HEK293 (cell line): ENCODE measurements around the gene MTCH1.

Experiments
- BCL11A ChIP-seq: fragments of 450-650 bp; formaldehyde crosslinking; IDR thresholded peaks from 2 replicates; pipeline ENCODE4 v1.5.1; 2016; ENCODE audit warnings: low read depth, missing biosample characterization, missing genetic modification characterization
- GFI1B ChIP-seq: fragments of 450-650 bp; formaldehyde crosslinking; IDR thresholded peaks from 2 replicates; pipeline ENCODE4 v1.5.1; 2016; ENCODE audit warnings: missing biosample characterization, missing genetic modification characterization
- HOXA7 ChIP-seq: sonication (generic); formaldehyde crosslinking; IDR thresholded peaks from 2 replicates; pipeline ENCODE4 v1.8.1; 2022; ENCODE audit warnings: missing genetic modification reagents, borderline replicate concordance
- IKZF3 ChIP-seq: fragments of 450-650 bp; IDR thresholded peaks from 2 replicates; pipeline ENCODE4 v1.5.0; 2018; ENCODE audit warnings: missing biosample characterization, mild to moderate bottlenecking, missing genetic modification characterization, moderate library complexity
- PRDM1 ChIP-seq: fragments of 450-650 bp; formaldehyde crosslinking; IDR thresholded peaks from 2 replicates; pipeline ENCODE4; 2016; ENCODE audit warnings: missing biosample characterization, missing genetic modification characterization
- SETDB1 ChIP-seq: IDR thresholded peaks from one replicate; pipeline ENCODE4 v1.6.1; 2017; ENCODE audit warnings: mild to moderate bottlenecking, low read length, moderate library complexity, mixed read lengths; ENCODE audit not compliant: insufficient read length
- ZBTB48 ChIP-seq: fragments of 450-650 bp; formaldehyde crosslinking; IDR thresholded peaks from 2 replicates; pipeline ENCODE4 v1.5.1; 2016; ENCODE audit warnings: missing biosample characterization, missing genetic modification characterization
- ZBTB7A ChIP-seq: fragments of 450-650 bp; formaldehyde crosslinking; IDR thresholded peaks from 2 replicates; pipeline ENCODE4 v1.5.1; 2016; ENCODE audit warnings: low read depth, missing biosample characterization, missing genetic modification characterization
- ZBTB8A ChIP-seq: fragments of 450-650 bp; formaldehyde crosslinking; IDR thresholded peaks from 2 replicates; pipeline ENCODE4 v1.5.1; 2016; ENCODE audit warnings: missing biosample characterization, missing genetic modification characterization
- ZIC2 ChIP-seq: fragments of 450-650 bp; formaldehyde crosslinking; IDR thresholded peaks from 2 replicates; pipeline ENCODE4 v1.5.1; 2016; ENCODE audit warnings: missing biosample characterization, missing genetic modification characterization
- ZNF121 ChIP-seq: fragments of 450-650 bp; formaldehyde crosslinking; IDR thresholded peaks from 2 replicates; pipeline ENCODE4 v1.5.1; 2016; ENCODE audit warnings: missing biosample characterization, missing genetic modification characterization
- ZNF184 ChIP-seq: fragments of 450-650 bp; IDR thresholded peaks from 2 replicates; pipeline ENCODE4 v1.5.1; 2018; ENCODE audit warnings: missing biosample characterization, mild to moderate bottlenecking, missing genetic modification characterization
- ZNF2 ChIP-seq: fragments of 450-650 bp; formaldehyde crosslinking; IDR thresholded peaks from 2 replicates; pipeline ENCODE4 v1.5.1; 2016; ENCODE audit warnings: missing biosample characterization, missing genetic modification characterization
- ZNF211 ChIP-seq: fragments of 450-650 bp; formaldehyde crosslinking; IDR thresholded peaks from 2 replicates; pipeline ENCODE4 v1.5.1; 2016; ENCODE audit warnings: low read depth, missing biosample characterization, missing genetic modification characterization
- ZNF223 ChIP-seq: fragments of 450-650 bp; formaldehyde crosslinking; IDR thresholded peaks from 2 replicates; pipeline ENCODE4 v1.5.1; 2016; ENCODE audit warnings: missing biosample characterization, missing genetic modification characterization
- ZNF324 ChIP-seq: fragments of 450-650 bp; formaldehyde crosslinking; IDR thresholded peaks from 2 replicates; pipeline ENCODE4 v1.5.1; 2016; ENCODE audit warnings: missing biosample characterization, missing genetic modification characterization
- ZNF335 ChIP-seq: fragments of 450-650 bp; formaldehyde crosslinking; conservative IDR thresholded peaks from 2 replicates; pipeline ENCODE4 v1.5.1; 2016; ENCODE audit warnings: missing biosample characterization, missing genetic modification characterization
- ZNF394 ChIP-seq: fragments of 450-650 bp; formaldehyde crosslinking; IDR thresholded peaks from 2 replicates; pipeline ENCODE4 v1.5.1; 2016; ENCODE audit warnings: missing biosample characterization, missing genetic modification characterization, mild to moderate bottlenecking, moderate library complexity, borderline replicate concordance
- ZNF48 ChIP-seq: fragments of 450-650 bp; formaldehyde crosslinking; IDR thresholded peaks from 2 replicates; pipeline ENCODE4 v1.5.1; 2016; ENCODE audit warnings: missing biosample characterization, missing genetic modification characterization
- ZNF501 ChIP-seq: fragments of 450-650 bp; formaldehyde crosslinking; IDR thresholded peaks from 2 replicates; pipeline ENCODE4 v1.5.1; 2016; ENCODE audit warnings: missing biosample characterization, missing genetic modification characterization
- ZNF629 ChIP-seq: fragments of 450-650 bp; formaldehyde crosslinking; IDR thresholded peaks from 2 replicates; pipeline ENCODE4 v1.5.1; 2017; ENCODE audit warnings: missing biosample characterization, missing genetic modification characterization
- ZNF654 ChIP-seq: fragments of 450-650 bp; formaldehyde crosslinking; IDR thresholded peaks from 2 replicates; pipeline ENCODE4 v1.5.1; 2016; ENCODE audit warnings: low read depth, missing biosample characterization, missing genetic modification characterization
- ZNF701 ChIP-seq: fragments of 450-650 bp; formaldehyde crosslinking; IDR thresholded peaks from 2 replicates; pipeline ENCODE4 v1.5.1; 2016; ENCODE audit warnings: missing biosample characterization, missing genetic modification characterization
- ZSCAN23 ChIP-seq: fragments of 450-650 bp; formaldehyde crosslinking; IDR thresholded peaks from 2 replicates; pipeline ENCODE4 v1.5.1; 2016; ENCODE audit warnings: missing biosample characterization, missing genetic modification characterization
- ZSCAN30 ChIP-seq: fragments of 450-650 bp; IDR thresholded peaks from 2 replicates; pipeline ENCODE4 v1.5.1; 2018; ENCODE audit warnings: missing biosample characterization, mild to moderate bottlenecking, missing genetic modification characterization, moderate library complexity
- ZXDB ChIP-seq: fragments of 450-650 bp; formaldehyde crosslinking; IDR thresholded peaks from 2 replicates; pipeline ENCODE4 v1.5.1; 2016; ENCODE audit warnings: missing biosample characterization, missing genetic modification characterization
- TF ChIP-seq, protein P1 (sequence below): fragments of 450-650 bp; formaldehyde crosslinking; IDR thresholded peaks from 2 replicates; pipeline ENCODE4 v1.5.1; 2016; ENCODE audit warnings: missing biosample characterization, missing genetic modification characterization
- TF ChIP-seq, protein P2 (sequence below): fragments of 450-650 bp; formaldehyde crosslinking; IDR thresholded peaks from 2 replicates; pipeline ENCODE4 v1.5.1; 2017; ENCODE audit warnings: missing biosample characterization, missing genetic modification characterization
- TF ChIP-seq, protein P3 (sequence below): fragments of 450-650 bp; formaldehyde crosslinking; IDR thresholded peaks from 2 replicates; pipeline ENCODE4 v1.5.1; 2016; ENCODE audit warnings: missing biosample characterization, missing genetic modification characterization
- TF ChIP-seq, protein P4 (sequence below): fragments of 450-650 bp; formaldehyde crosslinking; IDR thresholded peaks from 2 replicates; pipeline ENCODE4 v1.5.1; 2016; ENCODE audit warnings: missing biosample characterization, missing genetic modification characterization
- TF ChIP-seq, protein P5 (sequence below): fragments of 450-650 bp; formaldehyde crosslinking; IDR thresholded peaks from 2 replicates; pipeline ENCODE4 v1.5.1; 2016; ENCODE audit warnings: missing biosample characterization, missing genetic modification characterization

The MTCH1 gene

DNA sequence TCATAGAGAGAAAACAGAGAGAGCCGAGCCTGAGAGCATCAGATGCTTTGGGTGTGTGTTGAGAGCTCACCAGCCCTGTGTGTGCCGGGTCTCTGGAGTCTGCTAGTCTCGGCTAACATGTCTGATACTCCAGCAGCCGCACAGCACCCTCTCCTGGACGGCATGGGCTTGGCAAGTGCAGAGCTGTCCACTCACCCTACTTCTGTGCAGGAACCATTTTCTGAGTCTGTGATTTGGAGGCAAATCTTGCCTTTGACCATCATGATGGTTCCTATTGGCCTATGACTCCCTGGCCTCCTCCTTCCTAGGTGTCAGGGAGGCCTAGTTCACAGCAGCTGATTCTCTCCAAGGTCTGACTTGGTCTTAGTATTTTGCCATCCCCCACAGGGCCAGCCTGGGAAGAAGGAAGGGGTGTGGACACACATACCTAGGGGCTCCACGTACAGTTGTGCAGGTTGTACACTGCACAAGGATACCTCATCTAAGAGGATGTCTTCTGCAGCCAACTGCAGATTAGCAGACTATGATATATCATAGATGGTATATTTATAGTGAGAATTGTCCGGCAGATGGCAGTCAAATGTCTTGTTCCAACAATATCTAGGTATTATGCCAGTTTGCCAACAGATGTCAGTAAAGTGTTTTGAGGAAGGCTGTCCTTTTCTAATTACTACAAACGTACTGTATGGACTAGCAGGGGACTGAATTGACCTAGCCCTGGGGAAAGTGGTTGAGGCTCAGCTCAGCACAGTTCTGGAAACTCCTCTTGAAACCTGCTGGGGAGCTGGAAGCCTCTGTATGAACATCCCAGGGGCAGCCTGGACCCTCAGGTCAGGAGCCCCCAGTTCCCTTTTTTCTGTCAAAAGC lies 32.4 kb upstream of the MTCH1 start (continued):
- no peak for TF ChIP-seq ZNF223 (tag by site-specific recombination)
- TF ChIP-seq, protein P1, sequence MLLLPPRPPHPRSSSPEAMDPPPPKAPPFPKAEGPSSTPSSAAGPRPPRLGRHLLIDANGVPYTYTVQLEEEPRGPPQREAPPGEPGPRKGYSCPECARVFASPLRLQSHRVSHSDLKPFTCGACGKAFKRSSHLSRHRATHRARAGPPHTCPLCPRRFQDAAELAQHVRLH (tag by site-specific recombination): peak; percentile 96
- no peak for TF ChIP-seq HOXA7 (CRISPR knock-in tag)
- TF ChIP-seq ZSCAN30 (tag by site-specific recombination): 0 out of 2 replicates have a peak, but pooled peaks have one; percentile 40
- TF ChIP-seq ZNF211 (tag by site-specific recombination): no peak
- TF ChIP-seq ZNF121: 0 out of 2 replicates have a peak, but pooled peaks have one; percentile 31
- TF ChIP-seq ZNF501 (tag by site-specific recombination): peak; percentile 60; the same call in 1 of the 2 replicates
- peak; percentile 91 for TF ChIP-seq ZNF654
- no peak for TF ChIP-seq ZNF48 (tag by site-specific recombination)
- TF ChIP-seq, protein P2, sequence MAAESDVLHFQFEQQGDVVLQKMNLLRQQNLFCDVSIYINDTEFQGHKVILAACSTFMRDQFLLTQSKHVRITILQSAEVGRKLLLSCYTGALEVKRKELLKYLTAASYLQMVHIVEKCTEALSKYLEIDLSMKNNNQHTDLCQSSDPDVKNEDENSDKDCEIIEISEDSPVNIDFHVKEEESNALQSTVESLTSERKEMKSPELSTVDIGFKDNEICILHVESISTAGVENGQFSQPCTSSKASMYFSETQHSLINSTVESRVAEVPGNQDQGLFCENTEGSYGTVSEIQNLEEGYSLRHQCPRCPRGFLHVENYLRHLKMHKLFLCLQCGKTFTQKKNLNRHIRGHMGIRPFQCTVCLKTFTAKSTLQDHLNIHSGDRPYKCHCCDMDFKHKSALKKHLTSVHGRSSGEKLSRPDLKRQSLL (tag by site-specific recombination): no peak
- TF ChIP-seq ZBTB8A (tag by site-specific recombination): 0 out of 2 replicates have a peak, but pooled peaks have one; percentile 17
- peak; percentile 93 for TF ChIP-seq ZNF2 (tag by site-specific recombination)
- peak; percentile 51 for TF ChIP-seq ZNF629 (tag by site-specific recombination)
- TF ChIP-seq, protein P3, sequence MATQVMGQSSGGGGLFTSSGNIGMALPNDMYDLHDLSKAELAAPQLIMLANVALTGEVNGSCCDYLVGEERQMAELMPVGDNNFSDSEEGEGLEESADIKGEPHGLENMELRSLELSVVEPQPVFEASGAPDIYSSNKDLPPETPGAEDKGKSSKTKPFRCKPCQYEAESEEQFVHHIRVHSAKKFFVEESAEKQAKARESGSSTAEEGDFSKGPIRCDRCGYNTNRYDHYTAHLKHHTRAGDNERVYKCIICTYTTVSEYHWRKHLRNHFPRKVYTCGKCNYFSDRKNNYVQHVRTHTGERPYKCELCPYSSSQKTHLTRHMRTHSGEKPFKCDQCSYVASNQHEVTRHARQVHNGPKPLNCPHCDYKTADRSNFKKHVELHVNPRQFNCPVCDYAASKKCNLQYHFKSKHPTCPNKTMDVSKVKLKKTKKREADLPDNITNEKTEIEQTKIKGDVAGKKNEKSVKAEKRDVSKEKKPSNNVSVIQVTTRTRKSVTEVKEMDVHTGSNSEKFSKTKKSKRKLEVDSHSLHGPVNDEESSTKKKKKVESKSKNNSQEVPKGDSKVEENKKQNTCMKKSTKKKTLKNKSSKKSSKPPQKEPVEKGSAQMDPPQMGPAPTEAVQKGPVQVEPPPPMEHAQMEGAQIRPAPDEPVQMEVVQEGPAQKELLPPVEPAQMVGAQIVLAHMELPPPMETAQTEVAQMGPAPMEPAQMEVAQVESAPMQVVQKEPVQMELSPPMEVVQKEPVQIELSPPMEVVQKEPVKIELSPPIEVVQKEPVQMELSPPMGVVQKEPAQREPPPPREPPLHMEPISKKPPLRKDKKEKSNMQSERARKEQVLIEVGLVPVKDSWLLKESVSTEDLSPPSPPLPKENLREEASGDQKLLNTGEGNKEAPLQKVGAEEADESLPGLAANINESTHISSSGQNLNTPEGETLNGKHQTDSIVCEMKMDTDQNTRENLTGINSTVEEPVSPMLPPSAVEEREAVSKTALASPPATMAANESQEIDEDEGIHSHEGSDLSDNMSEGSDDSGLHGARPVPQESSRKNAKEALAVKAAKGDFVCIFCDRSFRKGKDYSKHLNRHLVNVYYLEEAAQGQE: peak; percentile 79
- TF ChIP-seq, protein P4, sequence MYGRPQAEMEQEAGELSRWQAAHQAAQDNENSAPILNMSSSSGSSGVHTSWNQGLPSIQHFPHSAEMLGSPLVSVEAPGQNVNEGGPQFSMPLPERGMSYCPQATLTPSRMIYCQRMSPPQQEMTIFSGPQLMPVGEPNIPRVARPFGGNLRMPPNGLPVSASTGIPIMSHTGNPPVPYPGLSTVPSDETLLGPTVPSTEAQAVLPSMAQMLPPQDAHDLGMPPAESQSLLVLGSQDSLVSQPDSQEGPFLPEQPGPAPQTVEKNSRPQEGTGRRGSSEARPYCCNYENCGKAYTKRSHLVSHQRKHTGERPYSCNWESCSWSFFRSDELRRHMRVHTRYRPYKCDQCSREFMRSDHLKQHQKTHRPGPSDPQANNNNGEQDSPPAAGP (tag by site-specific recombination): peak; percentile 50; the same call in 1 of the 2 replicates
- TF ChIP-seq PRDM1 (tag by site-specific recombination): 0 out of 2 replicates have a peak, but pooled peaks have one; percentile 25
- TF ChIP-seq ZSCAN23: no peak
- TF ChIP-seq GFI1B (tag by site-specific recombination): no peak; the same call in 1 of the 2 replicates
- TF ChIP-seq BCL11A (tag by site-specific recombination): peak; percentile 69; the same call in 1 of the 2 replicates
- TF ChIP-seq, protein P5, sequence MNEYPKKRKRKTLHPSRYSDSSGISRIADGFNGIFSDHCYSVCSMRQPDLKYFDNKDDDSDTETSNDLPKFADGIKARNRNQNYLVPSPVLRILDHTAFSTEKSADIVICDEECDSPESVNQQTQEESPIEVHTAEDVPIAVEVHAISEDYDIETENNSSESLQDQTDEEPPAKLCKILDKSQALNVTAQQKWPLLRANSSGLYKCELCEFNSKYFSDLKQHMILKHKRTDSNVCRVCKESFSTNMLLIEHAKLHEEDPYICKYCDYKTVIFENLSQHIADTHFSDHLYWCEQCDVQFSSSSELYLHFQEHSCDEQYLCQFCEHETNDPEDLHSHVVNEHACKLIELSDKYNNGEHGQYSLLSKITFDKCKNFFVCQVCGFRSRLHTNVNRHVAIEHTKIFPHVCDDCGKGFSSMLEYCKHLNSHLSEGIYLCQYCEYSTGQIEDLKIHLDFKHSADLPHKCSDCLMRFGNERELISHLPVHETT (tag by site-specific recombination): peak; percentile 73; the same call in 1 of the 2 replicates
- no peak for TF ChIP-seq ZIC2
- peak; percentile 31 for TF ChIP-seq SETDB1
- TF ChIP-seq IKZF3 (tag by site-specific recombination): no peak
- TF ChIP-seq ZNF184 (tag by site-specific recombination): no peak
- TF ChIP-seq ZNF324: peak; percentile 57; the same call in 1 of the 2 replicates
- TF ChIP-seq ZNF335 (tag by site-specific recombination): peak; percentile 71; the same call in 1 of the 2 replicates
- no peak for TF ChIP-seq ZNF701
- TF ChIP-seq ZNF394 (tag by site-specific recombination): peak; percentile 50; the same call in 1 of the 2 replicates
- TF ChIP-seq ZBTB7A (tag by site-specific recombination): no peak
- peak; percentile 46; the same call in 1 of the 2 replicates for TF ChIP-seq ZXDB
- TF ChIP-seq ZBTB48 (tag by site-specific recombination): no peak
